Keratinocyte (primary cell): ENCODE data around the gene LITAFD. TPM values are rescaled to one million over a fixed set of nuclear protein-coding genes. Genes with fewer than 3 reads are reported as not detected.

Source experiments
- DNase-seq: peaks from one replicate; pipeline ENCODE4 v3.0.0-alpha.2; 2011; ENCODE audit warnings: low read depth, missing footprints, low spot score
- FAIRE-seq: peaks from 2 replicates; lab custom pipeline; 2011; peaks lifted over from hg19 to GRCh38; lab: Jason Lieb, UNC
- H2AFZ ChIP-seq: 2 replicates; pipeline ENCODE4 v1.6.0; 2012; ENCODE audit warnings: low read length, control low read depth, inconsistent platforms; ENCODE audit not compliant: control insufficient read depth
- H3K27ac ChIP-seq: 2 replicates; pipeline ENCODE4 v1.5.1; 2011; ENCODE audit warnings: low read length; ENCODE audit not compliant: control insufficient read depth, insufficient read depth
- H3K27me3 ChIP-seq: 3 replicates; pipeline ENCODE4 v1.6.0; 2011; ENCODE audit warnings: low read length; ENCODE audit not compliant: control insufficient read depth, insufficient read depth; ENCODE audit errors: extremely low read depth
- H3K36me3 ChIP-seq, 2 experiments: 2 replicates in 1 of 2; 3 replicates in 1 of 2; pipeline ENCODE4 v1.5.1; 2011; ENCODE audit warnings: low read length in 2 of 2, mild to moderate bottlenecking in 1 of 2; ENCODE audit not compliant: control insufficient read depth in 2 of 2, insufficient read depth in 2 of 2; ENCODE audit errors: extremely low read depth in 1 of 2
- H3K4me1 ChIP-seq: 3 replicates; pipeline ENCODE4 v1.5.1; 2011; ENCODE audit warnings: low read length; ENCODE audit not compliant: control insufficient read depth, insufficient read depth; ENCODE audit errors: extremely low read depth
- H3K4me2 ChIP-seq: 3 replicates; pipeline ENCODE4 v1.6.0; 2011; ENCODE audit warnings: low read depth, low read length; ENCODE audit not compliant: control insufficient read depth, insufficient read depth; ENCODE audit errors: extremely low read depth
- H3K4me3 ChIP-seq, 3 experiments: fragments of 200-600 bp in 1 of 3; sonication (generic) in 1 of 3; 2 replicates in 2 of 3; 3 replicates in 1 of 3; pipeline ENCODE4 v1.5.1; 2011 to 2016; ENCODE audit warnings: low read length in 3 of 3, mild to moderate bottlenecking in 3 of 3, control low read depth in 2 of 3, inconsistent platforms in 1 of 3, low read depth in 1 of 3, mixed read lengths in 1 of 3, mixed run types in 1 of 3, moderate library complexity in 1 of 3; ENCODE audit not compliant: control insufficient read depth in 2 of 3, insufficient read depth in 2 of 3; ENCODE audit errors: extremely low read depth in 1 of 3
- H3K79me2 ChIP-seq: 2 replicates; pipeline ENCODE4 v1.6.0; 2012; ENCODE audit warnings: low read length; ENCODE audit not compliant: control insufficient read depth, insufficient read depth
- H3K9ac ChIP-seq: 3 replicates; pipeline ENCODE4 v1.6.0; 2011; ENCODE audit warnings: low read length; ENCODE audit not compliant: control insufficient read depth, insufficient read depth; ENCODE audit errors: extremely low read depth
- H3K9me1 ChIP-seq: 3 replicates; pipeline ENCODE4 v1.6.0; 2011; ENCODE audit warnings: low read length; ENCODE audit not compliant: control insufficient read depth, insufficient read depth; ENCODE audit errors: extremely low read depth
- H3K9me3 ChIP-seq: 2 replicates; pipeline ENCODE4 v1.5.1; 2012; ENCODE audit warnings: low read depth, low read length; ENCODE audit not compliant: control insufficient read depth
- H4K20me1 ChIP-seq: 3 replicates; pipeline ENCODE4 v1.6.0; 2011; ENCODE audit warnings: low read length; ENCODE audit not compliant: control insufficient read depth, insufficient read depth; ENCODE audit errors: extremely low read depth
- CTCF ChIP-seq, 3 experiments: IDR thresholded peaks in 1 of 3; conservative IDR thresholded peaks in 1 of 3; optimal IDR thresholded peaks in 1 of 3; 2 replicates in 2 of 3; 3 replicates in 1 of 3; pipeline versions ENCODE3 to v1.5.1; 2011; ENCODE audit warnings: low read length in 3 of 3, mild to moderate bottlenecking in 3 of 3, moderate library complexity in 2 of 3, control low read depth in 1 of 3, inconsistent platforms in 1 of 3; ENCODE audit not compliant: insufficient read depth in 2 of 3; ENCODE audit errors: extremely low read depth in 1 of 3
- EZH2 ChIP-seq: IDR thresholded peaks from one replicate; pipeline ENCODE4 v1.6.1; 2012; ENCODE audit warnings: inconsistent platforms, mild to moderate bottlenecking, low read length, moderate library complexity
- dilution Hi-C: fragments of 300-500 bp; cut with MboI; formaldehyde crosslinking; loops from one replicate; pipeline ENCODE4 v1.7.0; 2020; ENCODE audit warnings: low sequenced_read_pairs; ENCODE audit not compliant: extremely low pct_ligation_motif_present
- polyA plus RNA-seq, 5 experiments: library from polyadenylated mRNA; depleted of rRNA in 3 of 5; stranded (reverse) in 3 of 5; stranded (forward) in 1 of 5; unstranded in 1 of 5; fragments of >200 nt; gene quantifications; 1 replicate in 1 of 5; 2 replicates in 3 of 5; 3 replicates in 1 of 5; pipeline versions ENCODE4 v1.2.1 to v1.2.3, GENCODE V29; 2011 to 2012; ENCODE audit warnings: missing spikeins in 2 of 5, low read depth in 1 of 5, low replicate concordance in 1 of 5

Gene LITAFD
- polyA plus RNA-seq, 1 donor (not counting 4 experiments of a cell fraction or from before 2014, with no cell fraction given) = not detected

GRCh38 chr16:8919089-8919933, 37.2 kb downstream of the LITAFD start:
- Histone ChIP-seq H3K4me3 (no peak overlapping the region), H3K9me1 (no peaks in the 10 kb centered on the region), H3K9me3 (no peaks in the 10 kb centered on the region), H3K4me2 (no peak overlapping the region), H2AFZ (no peak overlapping the region), H3K4me1 (no peaks in the 10 kb centered on the region), H3K9ac (no peak overlapping the region), H3K79me2 (peaks cover 35% of the 10 kb centered on the region), H3K27me3 (no peaks in the 10 kb centered on the region), H3K27ac (no peak overlapping the region), H4K20me1 (peaks cover 9% of the 10 kb centered on the region), H3K36me3 (peaks cover 32 to 57% of the 10 kb centered on the region in 2 experiments)
- TF ChIP-seq CTCF (optimal IDR thresholded peaks at IDR 0.05 in 1 of 3, IDR thresholded peaks at IDR 0.05 in 1 of 3, conservative IDR thresholded peaks at IDR 0.05 in 1 of 3; ENCODE audit: extremely low read depth in 1 of 3, insufficient read depth in 2 of 3, low read length in 3 of 3) (no peak), EZH2 (no peak)
- FAIRE-seq (no peak), DNase-seq (no peak)
- dilution Hi-C loops = no loop called here

DNA sequence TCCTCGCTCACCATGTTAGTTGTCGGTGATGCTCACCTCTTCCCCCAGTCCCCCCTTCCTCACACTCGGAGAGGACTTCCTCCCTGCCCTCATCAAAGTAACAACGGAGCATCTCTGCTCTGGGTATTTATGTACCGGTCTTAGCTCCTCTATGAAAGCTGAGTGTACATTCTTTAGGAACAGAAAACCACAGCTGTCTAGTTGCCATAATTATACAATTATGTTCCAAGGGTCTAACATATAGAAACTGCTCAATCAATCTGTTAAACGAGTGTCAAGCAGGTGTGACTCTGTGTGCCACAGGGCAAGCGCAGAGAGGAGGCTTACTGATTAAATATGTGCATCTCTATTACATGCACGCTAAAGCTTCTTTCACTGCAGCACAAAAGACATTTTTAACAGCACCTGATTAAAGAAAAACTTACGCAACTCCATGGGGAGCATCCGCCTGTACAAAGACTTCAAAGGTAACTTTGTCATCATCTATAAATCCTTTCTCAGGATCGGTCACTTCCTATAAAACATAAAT, 37.8 kb downstream of the LITAFD start:
- peaks cover 13% of the 10 kb centered on the region for H4K20me1 ChIP-seq
- no peak overlapping the region for H3K4me2 ChIP-seq
- H3K9me1 ChIP-seq = no peaks in the 10 kb centered on the region
- H3K27me3 ChIP-seq = no peaks in the 10 kb centered on the region
- H3K79me2 ChIP-seq = peaks cover 40% of the 10 kb centered on the region
- H3K9me3 ChIP-seq = no peaks in the 10 kb centered on the region
- H3K4me3 ChIP-seq = no peak overlapping the region
- dilution Hi-C loops = no loop called here
- DNase-seq (no peak), FAIRE-seq (no peak)
- H3K36me3 ChIP-seq = peaks cover 29 to 54% of the 10 kb centered on the region in 2 experiments
- H2AFZ ChIP-seq = no peak overlapping the region
- TF ChIP-seq CTCF (optimal IDR thresholded peaks at IDR 0.05 in 1 of 3, IDR thresholded peaks at IDR 0.05 in 1 of 3, conservative IDR thresholded peaks at IDR 0.05 in 1 of 3; ENCODE audit: extremely low read depth in 1 of 3, insufficient read depth in 2 of 3, low read length in 3 of 3) (no peak), EZH2 (no peak)
- no peaks in the 10 kb centered on the region for H3K4me1 ChIP-seq
- H3K27ac ChIP-seq = no peak overlapping the region
- H3K9ac ChIP-seq = no peak overlapping the region
